Neural cell (in vitro differentiated cells): Measurements from ENCODE around the gene ANK2. TPM values are rescaled to one million over a fixed set of nuclear protein-coding genes. Genes with fewer than 3 reads are reported as not detected.

ENCODE experiments used
- H2AFZ ChIP-seq: fragments of 200-600, 300-800 bp; sonication (generic), shearing (Covaris generic); 2 replicates; pipeline ENCODE4 v1.6.0; 2014; ENCODE audit warnings: low read depth, mild to moderate bottlenecking, antibody characterized with exemption, low read length, moderate library complexity
- H3F3A ChIP-seq: fragments of 200-600 bp; shearing (Covaris generic); 2 replicates; pipeline ENCODE4 v1.6.1; 2016; ENCODE audit warnings: mild to moderate bottlenecking, moderate library complexity, mixed read lengths, antibody characterized with exemption, low read length; ENCODE audit not compliant: insufficient read depth, poor library complexity, severe bottlenecking
- H3K27ac ChIP-seq: fragments of 200-600, 300-800 bp; sonication (generic), shearing (Covaris generic); 2 replicates; pipeline ENCODE4 v1.5.1; 2014; ENCODE audit warnings: mild to moderate bottlenecking, low read length, moderate library complexity
- H3K27me3 ChIP-seq: fragments of 300-800, 200-600 bp; sonication (generic), shearing (Covaris generic); 2 replicates; pipeline ENCODE4 v1.6.0; 2014; ENCODE audit warnings: mild to moderate bottlenecking, low read depth, low read length, moderate library complexity; ENCODE audit not compliant: insufficient read depth
- H3K36me3 ChIP-seq: fragments of 300-800, 200-600 bp; sonication (generic), shearing (Covaris generic); 2 replicates; pipeline ENCODE4 v1.5.1; 2014; ENCODE audit warnings: mild to moderate bottlenecking, antibody characterized with exemption, low read length, moderate library complexity; ENCODE audit not compliant: insufficient read depth
- H3K4me2 ChIP-seq: fragments of 300-800, 200-600 bp; sonication (generic), shearing (Covaris generic); 2 replicates; pipeline ENCODE4 v1.6.0; 2014; ENCODE audit warnings: mild to moderate bottlenecking, low read length
- H3K4me3 ChIP-seq: fragments of 300-800, 200-600 bp; sonication (generic), shearing (Covaris generic); 2 replicates; pipeline ENCODE4 v1.5.1; 2014; ENCODE audit warnings: mild to moderate bottlenecking, low read length, moderate library complexity
- H3K79me2 ChIP-seq: fragments of 200-600 bp; shearing (Covaris generic); replicated peaks from 2 replicates; pipeline ENCODE4 v1.6.0; 2014; ENCODE audit warnings: mild to moderate bottlenecking, low read length, moderate library complexity; ENCODE audit not compliant: insufficient read depth
- H3K9ac ChIP-seq: fragments of 300-800, 200-600 bp; sonication (generic), shearing (Covaris generic); 2 replicates; pipeline ENCODE4 v1.6.1; 2016; ENCODE audit warnings: mild to moderate bottlenecking, low read length, mixed read lengths
- H3K9me2 ChIP-seq: fragments of 200-600 bp; shearing (Covaris generic); 2 replicates; pipeline ENCODE4 v1.6.1; 2016; ENCODE audit warnings: mild to moderate bottlenecking, low read length, mixed read lengths; ENCODE audit not compliant: insufficient read depth
- H3K9me3 ChIP-seq: fragments of 200-600, 300-800 bp; sonication (generic), shearing (Covaris generic); 2 replicates; pipeline ENCODE4 v1.6.1; 2016; ENCODE audit warnings: mild to moderate bottlenecking, mixed run types, low read length, moderate library complexity, mixed read lengths
- H4K20me1 ChIP-seq: fragments of 200-600 bp; shearing (Covaris generic); 2 replicates; pipeline ENCODE4 v1.6.1; 2016; ENCODE audit warnings: mild to moderate bottlenecking, mixed run types; ENCODE audit not compliant: insufficient read depth
- CTCF ChIP-seq: fragments of 450-650 bp; IDR thresholded peaks from 2 replicates; pipeline ENCODE4 v1.5.1; 2014; ENCODE audit warnings: antibody characterized with exemption, mild to moderate bottlenecking, moderate library complexity; ENCODE audit not compliant: poor library complexity, severe bottlenecking
- EP300 ChIP-seq: fragments of 450-650 bp; conservative IDR thresholded peaks from 2 replicates; pipeline ENCODE4 v1.6.1; 2014; ENCODE audit warnings: antibody characterized with exemption, mild to moderate bottlenecking, moderate library complexity; ENCODE audit not compliant: poor library complexity, severe bottlenecking
- EZH2 ChIP-seq: fragments of 200-600, 300-800 bp; shearing (Covaris generic), sonication (generic); IDR thresholded peaks from 2 replicates; pipeline ENCODE4 v1.6.1; 2014; ENCODE audit warnings: antibody characterized with exemption, low read length, borderline replicate concordance, mild to moderate bottlenecking; ENCODE audit not compliant: insufficient read depth, poor library complexity, severe bottlenecking
- MXI1 ChIP-seq: fragments of 450-650 bp; conservative IDR thresholded peaks from 2 replicates; pipeline ENCODE4 v1.6.1; 2014; ENCODE audit warnings: antibody characterized with exemption, mild to moderate bottlenecking; ENCODE audit not compliant: poor library complexity, severe bottlenecking
- POLR2AphosphoS5 ChIP-seq: IDR thresholded peaks from 2 replicates; pipeline ENCODE4 v1.6.1; 2012
- RAD21 ChIP-seq: fragments of 450-650 bp; conservative IDR thresholded peaks from 2 replicates; pipeline ENCODE4 v1.6.1; 2014; ENCODE audit warnings: antibody characterized with exemption, mild to moderate bottlenecking, moderate library complexity
- REST ChIP-seq: IDR thresholded peaks from 2 replicates; pipeline ENCODE4 v1.6.1; 2012; ENCODE audit warnings: borderline replicate concordance
- SMC3 ChIP-seq: fragments of 450-650 bp; conservative IDR thresholded peaks from 2 replicates; pipeline ENCODE4 v1.6.1; 2014; ENCODE audit warnings: antibody characterized with exemption, mild to moderate bottlenecking, moderate library complexity; ENCODE audit not compliant: poor library complexity
- TAF1 ChIP-seq: IDR thresholded peaks from 2 replicates; pipeline ENCODE4 v1.6.1; 2012; ENCODE audit warnings: low read depth
- polyA plus RNA-seq: library from polyadenylated mRNA; depleted of rRNA; stranded (reverse); fragments of >200 nt; gene quantifications from 2 replicates; pipeline ENCODE4 v1.2.3, GENCODE V29; 2014

Gene ANK2
- polyA plus RNA-seq, 1 donor from 2014 or later: 52.0 TPM

GRCh38 chr4:113059449-113060182 lies 10.2 kb downstream of the ANK2 start:
- Histone ChIP-seq H3K27ac (no peak overlapping the region), H4K20me1 (no peaks in the 10 kb centered on the region), H3K9me2 (no peaks in the 10 kb centered on the region), H3K9me3 (no peaks in the 10 kb centered on the region), H3K4me2 (no peak overlapping the region), H3K36me3 (no peaks in the 10 kb centered on the region), H3K9ac (no peak overlapping the region), H3K4me3 (no peak overlapping the region), H3K27me3 (peaks cover 24% of the 10 kb centered on the region), H3F3A (no peaks in the 10 kb centered on the region), H2AFZ (no peak overlapping the region), H3K79me2 (peaks cover 47% of the 10 kb centered on the region)
- TF ChIP-seq RAD21 (no peak), EZH2 (no peak), REST (no peak), TAF1 (no peak), POLR2AphosphoS5 (no peak), CTCF (no peak), MXI1 (no peak), SMC3 (no peak), EP300 (no peak)

- no peak overlapping the region for H3K9ac ChIP-seq
- H3K4me2 ChIP-seq: no peak overlapping the region
- no peak overlapping the region for H3K4me3 ChIP-seq
- no peak overlapping the region for H3K27ac ChIP-seq
- no peaks in the 10 kb centered on the region for H3F3A ChIP-seq
- H3K36me3 ChIP-seq: no peaks in the 10 kb centered on the region
- no peaks in the 10 kb centered on the region for H3K9me3 ChIP-seq
- TF ChIP-seq CTCF: no peak
- no peak for TF ChIP-seq REST
- peaks cover 30% of the 10 kb centered on the region for H3K27me3 ChIP-seq
- no peaks in the 10 kb centered on the region for H3K9me2 ChIP-seq
- no peak overlapping the region for H2AFZ ChIP-seq
- H3K79me2 ChIP-seq: peaks cover 37% of the 10 kb centered on the region
- H4K20me1 ChIP-seq: no peaks in the 10 kb centered on the region
These were observed 11.4 kb downstream of the ANK2 start for GRCh38 chr4:113060853-113061252.
